Measurements from ENCODE around the gene GID8.

- TF ChIP-seq MEF2D (CRISPR knock-in tag; IDR thresholded peaks at IDR 0.05) (no peak), MLXIP (CRISPR knock-in tag; IDR thresholded peaks at IDR 0.05; ENCODE audit: borderline replicate concordance) (no peak), ZNF205 (CRISPR knock-in tag; IDR thresholded peaks at IDR 0.05) (no peak), ATF4 (CRISPR knock-in tag; IDR thresholded peaks at IDR 0.05) (no peak), NFRKB (IDR thresholded peaks at IDR 0.05) (no peak), MTA3 (CRISPR knock-in tag; IDR thresholded peaks at IDR 0.05) (no peak), HDAC1 (CRISPR knock-in tag; IDR thresholded peaks at IDR 0.05) (no peak), POLR2A (IDR thresholded peaks at IDR 0.05; ENCODE audit: insufficient read depth in 1 of 2, low read depth in 2 of 2, low read length in 2 of 2) (no peak), CHD2 (IDR thresholded peaks at IDR 0.05; ENCODE audit: low read depth, low read length) (no peak)
These were observed 47.5 kb upstream of the GID8 start for GRCh38 chr20:62890444-62890843.
